ENCODE measurements around the gene OR8B12. TPM values are rescaled to one million over a fixed set of nuclear protein-coding genes. Genes with fewer than 3 reads are reported as not detected.
"Not testable (repeated sequence)": the region's sequence is repeated elsewhere in the genome, so short reads cannot be mapped to it uniquely, and the experiment has no call there.

The OR8B12 gene
- polyA plus RNA-seq, 1 donor from 2014 or later: not detected

GRCh38 chr11:124514675-124515074 lies 28.8 kb downstream of the OR8B12 start:
- H3F3A ChIP-seq (ENCODE audit: insufficient read depth, low read length, poor library complexity, severe bottlenecking); H3K9ac ChIP-seq (ENCODE audit: low read length); H3K9me2 ChIP-seq (ENCODE audit: insufficient read depth, low read length); H3K4me2 ChIP-seq (ENCODE audit: low read length); H3K79me2 ChIP-seq (replicated peaks; ENCODE audit: insufficient read depth, low read length); H3K4me3 ChIP-seq (ENCODE audit: low read length); H3K9me3 ChIP-seq (ENCODE audit: low read length); H3K27ac ChIP-seq (ENCODE audit: low read length); H2AFZ ChIP-seq (ENCODE audit: low read depth, low read length); H3K36me3 ChIP-seq (ENCODE audit: insufficient read depth, low read length); H3K27me3 ChIP-seq (ENCODE audit: insufficient read depth, low read depth, low read length); H4K20me1 ChIP-seq (ENCODE audit: insufficient read depth): not testable (repeated sequence)

GRCh38 chr11:124514131-124514530 lies 29.3 kb downstream of the OR8B12 start:
- no peaks in the 10 kb centered on the region for H3F3A ChIP-seq (ENCODE audit: insufficient read depth, low read length, poor library complexity, severe bottlenecking)
- H3K27ac ChIP-seq (ENCODE audit: low read length): no peak overlapping the region
- no peak overlapping the region for H2AFZ ChIP-seq (ENCODE audit: low read depth, low read length)
- H3K9me2 ChIP-seq (ENCODE audit: insufficient read depth, low read length): no peaks in the 10 kb centered on the region
- H3K27me3 ChIP-seq (ENCODE audit: insufficient read depth, low read depth, low read length): no peaks in the 10 kb centered on the region
- H3K79me2 ChIP-seq (replicated peaks; ENCODE audit: insufficient read depth, low read length): no peaks in the 10 kb centered on the region
- no peak overlapping the region for H3K9ac ChIP-seq (ENCODE audit: low read length)
- H3K4me2 ChIP-seq (ENCODE audit: low read length): no peak overlapping the region
- no peaks in the 10 kb centered on the region for H3K9me3 ChIP-seq (ENCODE audit: low read length)
- TF ChIP-seq MXI1 (conservative IDR thresholded peaks at IDR 0.05; ENCODE audit: poor library complexity, severe bottlenecking): no peak
- TF ChIP-seq RAD21 (conservative IDR thresholded peaks at IDR 0.05): no peak
- no peak for TF ChIP-seq SMC3 (conservative IDR thresholded peaks at IDR 0.05; ENCODE audit: poor library complexity)
- H3K4me3 ChIP-seq (ENCODE audit: low read length): no peak overlapping the region
- no peaks in the 10 kb centered on the region for H3K36me3 ChIP-seq (ENCODE audit: insufficient read depth, low read length)
- no peaks in the 10 kb centered on the region for H4K20me1 ChIP-seq (ENCODE audit: insufficient read depth)

GRCh38 chr11:124511745-124512144 lies 31.7 kb downstream of the OR8B12 start:
- Histone ChIP-seq H3K9ac (ENCODE audit: low read length) (no peak overlapping the region), H3K9me3 (ENCODE audit: low read length) (no peaks in the 10 kb centered on the region), H3K4me3 (ENCODE audit: low read length) (no peak overlapping the region), H3K27me3 (ENCODE audit: insufficient read depth, low read depth, low read length) (no peaks in the 10 kb centered on the region), H3K4me2 (ENCODE audit: low read length) (no peak overlapping the region), H3F3A (ENCODE audit: insufficient read depth, low read length, poor library complexity, severe bottlenecking) (no peaks in the 10 kb centered on the region), H2AFZ (ENCODE audit: low read depth, low read length) (no peak overlapping the region), H4K20me1 (ENCODE audit: insufficient read depth) (no peaks in the 10 kb centered on the region), H3K36me3 (ENCODE audit: insufficient read depth, low read length) (no peaks in the 10 kb centered on the region), H3K27ac (ENCODE audit: low read length) (no peak overlapping the region), H3K79me2 (replicated peaks; ENCODE audit: insufficient read depth, low read length) (no peaks in the 10 kb centered on the region), H3K9me2 (ENCODE audit: insufficient read depth, low read length) (no peaks in the 10 kb centered on the region)
- TF ChIP-seq EP300 (conservative IDR thresholded peaks at IDR 0.05; ENCODE audit: poor library complexity, severe bottlenecking): no peak
- no peak for TF ChIP-seq POLR2AphosphoS5 (IDR thresholded peaks at IDR 0.05)
- no peak for TF ChIP-seq TAF1 (IDR thresholded peaks at IDR 0.05; ENCODE audit: low read depth)
- TF ChIP-seq CTCF (IDR thresholded peaks at IDR 0.05; ENCODE audit: poor library complexity, severe bottlenecking): no peak
- TF ChIP-seq MXI1 (conservative IDR thresholded peaks at IDR 0.05; ENCODE audit: poor library complexity, severe bottlenecking): no peak
- no peak for TF ChIP-seq REST (IDR thresholded peaks at IDR 0.05; ENCODE audit: borderline replicate concordance)
- TF ChIP-seq SMC3 (conservative IDR thresholded peaks at IDR 0.05; ENCODE audit: poor library complexity): no peak
- no peak for TF ChIP-seq RAD21 (conservative IDR thresholded peaks at IDR 0.05)
- TF ChIP-seq EZH2 (IDR thresholded peaks at IDR 0.05; ENCODE audit: borderline replicate concordance, insufficient read depth, low read length, poor library complexity, severe bottlenecking): no peak
